Fibroblast of skin of scalp (primary cell): ENCODE measurements around the gene AP2M1. TPM values are rescaled to one million over a fixed set of nuclear protein-coding genes. Genes with fewer than 3 reads are reported as not detected.

Experiments
- DNase-seq: peaks from one replicate; pipeline ENCODE4 v3.0.0-alpha.2; 2013
- polyA plus RNA-seq, 2 experiments: library from polyadenylated mRNA; unstranded; fragments of 120-200 nt; gene quantifications; one replicate each; pipeline ENCODE4 v1.2.1, GENCODE V29; 2013; ENCODE audit not compliant: insufficient read length in 2 of 2

The AP2M1 gene
- polyA plus RNA-seq (2013, experiment 1 of 2; ENCODE audit: insufficient read length) = 741 TPM
- polyA plus RNA-seq (2013, experiment 2 of 2; ENCODE audit: insufficient read length) = 696 TPM

- DNase-seq = peak; percentile 100
Measured at GRCh38 chr3:184174646-184175492, at the start of gene AP2M1. AP2M1 (plus strand) TSS chr3:184174855; CDS start chr3:184176994, 2,139 bp downstream.

GRCh38 chr3:184126006-184126405 lies 48.6 kb upstream of the AP2M1 start:
- DNase-seq = no peak

GRCh38 chr3:184129012-184129411 lies 45.6 kb upstream of the AP2M1 start:
- peak; percentile 48 for DNase-seq

GRCh38 chr3:184132945-184133344 lies 41.7 kb upstream of the AP2M1 start:
- no peak for DNase-seq

- DNase-seq = peak; percentile 87
Measured at GRCh38 chr3:184133840-184134745, 40.6 kb upstream of the AP2M1 start.

GRCh38 chr3:184134746-184135148 lies 39.9 kb upstream of the AP2M1 start:
- DNase-seq = peak; percentile 2

GRCh38 chr3:184135149-184135910 lies 39.3 kb upstream of the AP2M1 start, which contains the start of gene EIF2B5:
EIF2B5 (plus strand) TSS chr3:184135358; CDS start chr3:184135386, 28 bp downstream.
- DNase-seq = peak; percentile 96

- DNase-seq = no peak
Measured at GRCh38 chr3:184135911-184136260, 38.8 kb upstream of the AP2M1 start.

- no peak for DNase-seq
Measured at GRCh38 chr3:184140436-184140835, 34.2 kb upstream of the AP2M1 start.

- DNase-seq = no peak
Measured at GRCh38 chr3:184142199-184142598, 32.5 kb upstream of the AP2M1 start.

- DNase-seq = no peak
Measured at GRCh38 chr3:184143327-184143726, 31.3 kb upstream of the AP2M1 start.

GRCh38 chr3:184144505-184144904 lies 30.1 kb upstream of the AP2M1 start:
- no peak for DNase-seq

- peak; percentile 44 for DNase-seq
Measured at GRCh38 chr3:184145111-184145524, 29.5 kb upstream of the AP2M1 start.

GRCh38 chr3:184145751-184146270 lies 28.8 kb upstream of the AP2M1 start:
- DNase-seq = no peak

GRCh38 chr3:184148076-184148475 lies 26.6 kb upstream of the AP2M1 start:
- no peak for DNase-seq

- DNase-seq = no peak
Measured at GRCh38 chr3:184149123-184149522, 25.5 kb upstream of the AP2M1 start.

- peak; percentile 54 for DNase-seq
Measured at GRCh38 chr3:184149770-184150169, 24.9 kb upstream of the AP2M1 start.

GRCh38 chr3:184154885-184155643 lies 19.6 kb upstream of the AP2M1 start, which contains the start of gene DVL3:
DVL3 (plus strand) TSS chr3:184155377; CDS start chr3:184155636, 259 bp downstream.
- DNase-seq = peak; percentile 72

- no peak for DNase-seq
Measured at GRCh38 chr3:184155644-184156521, 18.8 kb upstream of the AP2M1 start.

- peak; percentile 80 for DNase-seq
Measured at GRCh38 chr3:184156522-184156955, 18.1 kb upstream of the AP2M1 start.
